ENCODE results near the gene BTAF1.

GRCh38 chr10:91987397-91988037, 63.9 kb downstream of the BTAF1 start:
- no peak for TF ChIP-seq CTCF (IDR thresholded peaks at IDR 0.05)
- no peak for TF ChIP-seq POLR2A (IDR thresholded peaks at IDR 0.05)

All from thyroid gland (tissue), 4 donors.